Measurements from ENCODE around the gene KPNB1. TPM values are rescaled to one million over a fixed set of nuclear protein-coding genes. Genes with fewer than 3 reads are reported as not detected.

KPNB1 gene
- total RNA-seq, 1 donor from 2014 or later = 692 TPM

GRCh38 chr17:47697906-47698711 lies 48.4 kb downstream of the KPNB1 start:
- H3K4me1 Mint-ChIP-seq (ENCODE audit: low read depth) = peaks cover 29% of the 10 kb centered on the region
- no peak for DNase-seq (ENCODE audit: low spot score)
- no peaks in the 10 kb centered on the region for H3K9me3 Mint-ChIP-seq
- H3K27me3 Mint-ChIP-seq (ENCODE audit: low read depth) = peaks cover 2% of the 10 kb centered on the region
- no peak overlapping the region for H3K27ac Mint-ChIP-seq
- intact Hi-C loops (cut with micrococcal nuclease) = loop anchor here (2.0 to 5.0 kb wide), 3 partner anchors 36 to 104 kb away; no protein-coding TSS in a partner anchor
- no peak overlapping the region for H3K4me3 Mint-ChIP-seq (ENCODE audit: low read depth)
- peaks cover 4% of the 10 kb centered on the region for H3K36me3 Mint-ChIP-seq (ENCODE audit: low read depth)

- H3K27ac Mint-ChIP-seq = no peak overlapping the region
- intact Hi-C loops (cut with micrococcal nuclease) = loop anchor here (1.0 to 5.0 kb wide), 5 partner anchors 22 to 103 kb away; partner anchors contain the start of gene TBX21
- peaks cover 2% of the 10 kb centered on the region for H3K27me3 Mint-ChIP-seq (ENCODE audit: low read depth)
- peaks cover 7% of the 10 kb centered on the region for H3K36me3 Mint-ChIP-seq (ENCODE audit: low read depth)
- peak; percentile 60 for DNase-seq (ENCODE audit: low spot score)
- H3K4me1 Mint-ChIP-seq (ENCODE audit: low read depth) = peaks cover 33% of the 10 kb centered on the region
- H3K4me3 Mint-ChIP-seq (ENCODE audit: low read depth) = no peak overlapping the region
- no peaks in the 10 kb centered on the region for H3K9me3 Mint-ChIP-seq
These were observed 49.2 kb downstream of the KPNB1 start for GRCh38 chr17:47698749-47699535.

GRCh38 chr17:47699536-47699840 lies 49.8 kb downstream of the KPNB1 start:
- H3K4me3 Mint-ChIP-seq (ENCODE audit: low read depth) = no peak overlapping the region
- H3K36me3 Mint-ChIP-seq (ENCODE audit: low read depth) = peaks cover 8% of the 10 kb centered on the region
- no peak overlapping the region for H3K27ac Mint-ChIP-seq

GRCh38 chr17:47700471-47701449 lies 51.0 kb downstream of the KPNB1 start:
- DNase-seq (ENCODE audit: low spot score) = no peak
- H3K4me1 Mint-ChIP-seq (ENCODE audit: low read depth) = peaks cover 46% of the 10 kb centered on the region
- no peaks in the 10 kb centered on the region for H3K9me3 Mint-ChIP-seq

More at GRCh38 chr17:47699536-47699840, 49.8 kb downstream of the KPNB1 start:
- Mint-ChIP-seq H3K4me1 (ENCODE audit: low read depth) (peaks cover 38% of the 10 kb centered on the region), H3K27me3 (ENCODE audit: low read depth) (peaks cover 2% of the 10 kb centered on the region), H3K9me3 (no peaks in the 10 kb centered on the region)
- intact Hi-C loops (cut with micrococcal nuclease) = loop anchor here (1.0 to 5.0 kb wide), 5 partner anchors 22 to 103 kb away; partner anchors contain the start of gene TBX21
- DNase-seq (ENCODE audit: low spot score) = no peak

GRCh38 chr17:47701608-47702007 lies 51.9 kb downstream of the KPNB1 start:
- intact Hi-C loops (cut with micrococcal nuclease) = no loop called here
- no peak for DNase-seq (ENCODE audit: low spot score)
- Mint-ChIP-seq H3K9me3 (no peaks in the 10 kb centered on the region), H3K4me3 (ENCODE audit: low read depth) (no peak overlapping the region), H3K4me1 (ENCODE audit: low read depth) (peaks cover 54% of the 10 kb centered on the region), H3K36me3 (ENCODE audit: low read depth) (peaks cover 15% of the 10 kb centered on the region), H3K27me3 (ENCODE audit: low read depth) (no peaks in the 10 kb centered on the region), H3K27ac (peak overlapping the region; percentile 85)

More at GRCh38 chr17:47700471-47701449, 51.0 kb downstream of the KPNB1 start:
- intact Hi-C loops (cut with micrococcal nuclease) = no loop called here
- H3K27ac Mint-ChIP-seq = peak overlapping the region; percentile 85
- peaks cover 15% of the 10 kb centered on the region for H3K36me3 Mint-ChIP-seq (ENCODE audit: low read depth)
- no peaks in the 10 kb centered on the region for H3K27me3 Mint-ChIP-seq (ENCODE audit: low read depth)
- H3K4me3 Mint-ChIP-seq (ENCODE audit: low read depth) = no peak overlapping the region

GRCh38 chr17:47702391-47702995 lies 52.8 kb downstream of the KPNB1 start:
- H3K27me3 Mint-ChIP-seq (ENCODE audit: low read depth) = no peaks in the 10 kb centered on the region
- no peak for DNase-seq (ENCODE audit: low spot score)
- no peaks in the 10 kb centered on the region for H3K9me3 Mint-ChIP-seq
- H3K36me3 Mint-ChIP-seq (ENCODE audit: low read depth) = peaks cover 15% of the 10 kb centered on the region
- peaks cover 62% of the 10 kb centered on the region for H3K4me1 Mint-ChIP-seq (ENCODE audit: low read depth)
- no peak overlapping the region for H3K4me3 Mint-ChIP-seq (ENCODE audit: low read depth)
- H3K27ac Mint-ChIP-seq = peak overlapping the region; percentile 58
- intact Hi-C loops (cut with micrococcal nuclease) = no loop called here

- Mint-ChIP-seq H3K36me3 (ENCODE audit: low read depth) (peaks cover 15% of the 10 kb centered on the region), H3K9me3 (no peaks in the 10 kb centered on the region), H3K27ac (peak overlapping the region; percentile 89), H3K27me3 (ENCODE audit: low read depth) (no peaks in the 10 kb centered on the region), H3K4me3 (ENCODE audit: low read depth) (peak overlapping the region; percentile 50), H3K4me1 (ENCODE audit: low read depth) (peaks cover 64% of the 10 kb centered on the region)
- DNase-seq (ENCODE audit: low spot score) = no peak
- intact Hi-C loops (cut with micrococcal nuclease) = no loop called here
These were observed 53.5 kb downstream of the KPNB1 start for GRCh38 chr17:47703191-47703591.

GRCh38 chr17:47703671-47704070 lies 54.0 kb downstream of the KPNB1 start:
- H3K36me3 Mint-ChIP-seq (ENCODE audit: low read depth) = peaks cover 15% of the 10 kb centered on the region

GRCh38 chr17:47704116-47704515 lies 54.4 kb downstream of the KPNB1 start:
- no peaks in the 10 kb centered on the region for H3K27me3 Mint-ChIP-seq (ENCODE audit: low read depth)
- H3K36me3 Mint-ChIP-seq (ENCODE audit: low read depth) = peaks cover 15% of the 10 kb centered on the region
- peak overlapping the region; percentile 89 for H3K27ac Mint-ChIP-seq
- intact Hi-C loops (cut with micrococcal nuclease) = no loop called here
- H3K9me3 Mint-ChIP-seq = no peaks in the 10 kb centered on the region
- DNase-seq (ENCODE audit: low spot score) = no peak
- H3K4me1 Mint-ChIP-seq (ENCODE audit: low read depth) = peaks cover 62% of the 10 kb centered on the region
- peak overlapping the region; percentile 50 for H3K4me3 Mint-ChIP-seq (ENCODE audit: low read depth)

More at GRCh38 chr17:47703671-47704070, 54.0 kb downstream of the KPNB1 start:
- no peaks in the 10 kb centered on the region for H3K9me3 Mint-ChIP-seq
- no peaks in the 10 kb centered on the region for H3K27me3 Mint-ChIP-seq (ENCODE audit: low read depth)
- H3K27ac Mint-ChIP-seq = peak overlapping the region; percentile 89
- intact Hi-C loops (cut with micrococcal nuclease) = no loop called here
- peaks cover 64% of the 10 kb centered on the region for H3K4me1 Mint-ChIP-seq (ENCODE audit: low read depth)
- peak overlapping the region; percentile 50 for H3K4me3 Mint-ChIP-seq (ENCODE audit: low read depth)
- DNase-seq (ENCODE audit: low spot score) = no peak

GRCh38 chr17:47704736-47705135 lies 55.0 kb downstream of the KPNB1 start:
- Mint-ChIP-seq H3K9me3 (no peaks in the 10 kb centered on the region), H3K4me1 (ENCODE audit: low read depth) (peaks cover 62% of the 10 kb centered on the region), H3K4me3 (ENCODE audit: low read depth) (peak overlapping the region; percentile 58), H3K27ac (peak overlapping the region; percentile 89), H3K27me3 (ENCODE audit: low read depth) (no peaks in the 10 kb centered on the region), H3K36me3 (ENCODE audit: low read depth) (peaks cover 12% of the 10 kb centered on the region)
- DNase-seq (ENCODE audit: low spot score) = no peak
- intact Hi-C loops (cut with micrococcal nuclease) = loop anchor here (1.0 kb wide), 1 partner anchor 17 kb away; no protein-coding TSS in a partner anchor

GRCh38 chr17:47705536-47706530 lies 56.1 kb downstream of the KPNB1 start:
- H3K4me3 Mint-ChIP-seq (ENCODE audit: low read depth) = peak overlapping the region; percentile 58
- H3K4me1 Mint-ChIP-seq (ENCODE audit: low read depth) = peaks cover 62% of the 10 kb centered on the region
- H3K27ac Mint-ChIP-seq = peak overlapping the region; percentile 89
- no peaks in the 10 kb centered on the region for H3K27me3 Mint-ChIP-seq (ENCODE audit: low read depth)
- DNase-seq (ENCODE audit: low spot score) = no peak
- peaks cover 17% of the 10 kb centered on the region for H3K36me3 Mint-ChIP-seq (ENCODE audit: low read depth)
- intact Hi-C loops (cut with micrococcal nuclease) = loop anchor here (1.0 kb wide), 1 partner anchor 15 kb away; no protein-coding TSS in a partner anchor
- no peaks in the 10 kb centered on the region for H3K9me3 Mint-ChIP-seq

Measured in activated T-helper 2 cell treated with anti-CD3 and anti-CD28 coated beads, Interferon-gamma antibody, Interleukin-2, Interleukin-4, amounts not matched to agents 10 μg/mL and 5 μg/mL and 100 μg/mL, durations not matched to agents 14 hours and 24 hours and 36 hours (primary cell).